Measurements from ENCODE around the gene HIP1R.
A peak's percentile ranks its signal among the peaks of the same experiment; 100 is the strongest.
"Not testable (repeated sequence)": the region's sequence is repeated elsewhere in the genome, so short reads cannot be mapped to it uniquely, and the experiment has no call there.

HIP1R gene

GRCh38 chr12:122894193-122895121 is 59.2 kb downstream of the HIP1R start:
- DNase-seq: no peak

DNA sequence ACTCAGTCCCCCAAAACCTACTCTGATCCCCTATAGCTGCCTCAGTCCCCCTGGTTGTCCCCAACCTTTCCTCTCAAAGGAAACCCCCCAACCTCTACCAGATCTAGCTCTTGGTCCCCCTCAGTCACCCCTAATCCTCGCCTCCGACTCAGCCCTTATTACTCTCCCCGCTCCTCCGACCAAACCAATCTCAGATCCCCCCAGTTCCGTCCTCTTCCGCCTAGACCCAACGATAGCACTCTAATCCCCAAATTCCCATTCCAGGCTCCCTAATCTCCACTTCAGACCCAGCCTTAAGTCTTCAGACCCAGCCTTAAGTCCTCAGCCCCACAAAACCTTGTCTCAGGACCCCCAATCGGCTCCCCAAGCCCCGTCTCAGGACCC is 60.1 kb downstream of the HIP1R start:
- no peak for DNase-seq

DNA sequence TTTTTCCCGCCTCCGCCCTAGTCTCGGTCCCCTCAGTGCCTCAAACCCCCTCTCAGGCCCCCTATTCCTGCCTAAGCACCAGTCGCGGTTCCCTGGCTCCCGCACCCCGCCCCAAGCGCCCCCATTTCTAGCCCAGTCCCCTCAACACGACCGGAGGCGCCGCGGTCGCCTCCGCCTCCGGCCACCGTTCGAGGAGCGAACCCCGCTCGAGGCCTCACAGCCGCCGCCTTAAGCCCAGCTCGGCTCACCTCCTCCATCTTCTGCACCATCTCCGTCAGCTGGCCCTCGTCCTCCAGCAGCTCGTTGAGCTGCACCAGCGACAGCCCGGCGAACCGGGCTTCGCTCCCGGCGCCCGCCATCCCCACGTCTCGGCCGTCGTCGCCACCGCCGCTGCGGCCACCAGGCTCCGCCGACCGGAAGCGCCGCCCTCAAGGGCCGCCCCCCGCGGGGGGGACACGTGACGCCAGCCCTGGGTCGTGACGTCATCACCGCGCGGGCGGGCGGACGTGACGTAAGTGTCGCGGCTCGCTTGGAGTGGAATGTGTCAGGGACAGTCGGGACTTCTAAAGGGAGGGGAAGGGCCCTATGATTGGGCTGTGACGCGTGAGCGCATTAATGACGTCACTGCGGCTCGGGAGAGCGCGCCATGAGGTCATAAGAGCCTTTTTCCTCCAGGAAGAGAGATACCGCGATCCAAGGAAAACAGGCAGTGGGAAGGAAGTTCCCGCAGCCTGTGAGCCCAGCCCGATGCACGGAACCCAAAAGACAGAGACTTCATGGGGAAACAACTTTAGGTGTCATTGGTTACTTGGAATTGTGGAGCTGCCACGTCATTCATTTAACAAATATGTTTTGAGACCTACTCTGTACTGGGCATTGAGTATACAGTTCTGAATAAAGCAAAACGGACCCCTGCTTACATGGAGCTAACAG is 60.7 kb downstream of the HIP1R start, which contains the start of gene VPS37B:
Gene VPS37B, minus strand, starts transcription at position 421 of the 933 bp plus-strand sequence. Its CDS starts 62 bp downstream, at position 359.
- peak; percentile 79 for DNase-seq

DNA sequence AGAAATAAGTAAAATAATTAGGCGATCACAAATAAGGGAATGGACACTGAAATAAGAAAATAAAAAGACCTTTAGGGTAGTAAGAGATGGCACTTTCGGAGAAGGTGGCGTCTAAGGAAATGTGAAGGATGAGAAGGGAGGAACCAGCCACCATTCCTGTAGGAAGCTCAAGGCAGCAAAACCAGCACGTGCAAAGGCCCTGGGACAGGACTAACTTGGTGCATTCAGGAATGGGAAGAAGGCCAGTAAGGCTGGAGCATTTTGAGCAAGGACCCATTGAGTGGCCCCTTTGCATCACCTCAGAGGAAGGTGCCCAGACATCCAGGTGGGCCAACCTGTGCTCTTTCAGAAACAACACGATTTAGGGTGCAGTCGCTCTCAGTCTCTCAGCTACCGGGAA is 61.4 kb downstream of the HIP1R start:
- no peak for DNase-seq

DNA sequence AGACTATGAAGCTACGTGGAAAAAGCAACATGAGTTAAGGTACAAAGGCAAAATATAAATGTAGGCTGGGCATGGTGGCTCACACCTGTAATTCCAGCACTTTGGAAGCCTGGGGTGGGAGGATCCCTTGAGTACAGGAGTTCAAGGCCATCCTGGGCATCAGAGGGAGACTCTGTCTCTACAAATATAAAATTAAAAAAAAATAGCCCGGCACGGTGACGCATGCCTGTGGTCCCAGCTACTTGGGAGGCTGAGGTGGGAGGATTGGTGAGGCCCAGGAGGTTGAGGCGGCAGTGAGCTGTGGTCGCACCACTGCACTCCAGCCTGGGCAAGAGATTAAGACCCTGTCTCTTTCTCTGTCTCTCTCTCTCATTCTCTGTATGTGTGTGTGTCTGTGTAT is 64.6 kb downstream of the HIP1R start:
- DNase-seq: no peak

- no peak for DNase-seq
These were observed 67.8 kb downstream of the HIP1R start for GRCh38 chr12:122902854-122903692.

DNA sequence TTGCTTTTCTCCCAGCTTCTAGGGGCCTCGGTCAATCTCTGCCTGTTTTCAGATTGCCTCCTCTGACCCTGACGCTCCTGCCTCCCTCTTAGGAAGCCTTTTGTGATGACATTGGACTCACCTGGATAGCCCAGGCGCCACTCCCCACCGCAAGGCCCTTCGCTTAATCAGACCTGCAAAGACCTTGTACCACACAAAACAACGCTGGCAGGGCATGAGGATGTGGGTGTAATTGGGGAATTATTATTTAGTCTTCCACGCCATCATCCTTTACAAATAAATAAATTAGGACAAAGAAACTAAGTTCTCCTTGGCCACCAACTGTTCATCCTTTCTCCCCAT is 68.4 kb downstream of the HIP1R start:
- no peak for DNase-seq

- not testable (repeated sequence) for DNase-seq
These were observed 70.0 kb downstream of the HIP1R start for GRCh38 chr12:122905258-122905657.

GRCh38 chr12:122908915-122909314 is 73.7 kb downstream of the HIP1R start:
- DNase-seq: no peak

- DNase-seq: peak; percentile 69
These were observed 74.4 kb downstream of the HIP1R start for GRCh38 chr12:122909442-122910288.

Measured in NCI-H510A treated with DMSO at 0.1 percent for 48 hours (cell line).